Dermis blood vessel endothelial cell (primary cell): Measurements from ENCODE around the gene NEK10. TPM values are rescaled to one million over a fixed set of nuclear protein-coding genes. Genes with fewer than 3 reads are reported as not detected.
A peak's percentile ranks its signal among the peaks of the same experiment; 100 is the strongest.

ENCODE experiments used
- DNase-seq: peaks from one replicate; pipeline ENCODE4 v3.0.0; 2010
- total RNA-seq: library from RNA; depleted of rRNA; stranded (reverse); fragments of >200 nt; gene quantifications from 2 replicates; pipeline ENCODE4 v1.2.3, GENCODE V29; 2014

NEK10 gene
- total RNA-seq, 1 donor from 2014 or later = 2.6 TPM

DNA sequence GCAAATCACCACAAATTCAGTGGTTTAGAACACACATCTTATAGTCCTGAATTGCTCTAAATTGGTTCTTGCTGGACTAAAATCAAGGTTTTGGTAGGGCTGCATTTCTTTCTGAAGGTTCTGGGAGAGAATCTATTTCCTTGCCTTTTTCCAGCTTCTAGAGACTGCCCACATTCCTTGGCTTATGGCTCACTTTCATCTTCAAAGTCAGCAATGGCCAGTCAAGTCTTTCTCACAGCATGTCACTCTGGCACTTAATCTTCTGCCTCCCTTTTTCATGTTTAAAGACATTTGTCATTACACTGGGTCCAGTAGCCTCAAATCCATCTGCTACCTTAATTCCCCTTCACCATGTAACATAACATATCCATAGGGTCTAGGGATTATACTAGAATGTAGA is 149.0 kb downstream of the NEK10 start:
- DNase-seq = no peak

- peak; percentile 24 for DNase-seq
Observed at GRCh38 chr3:27219127-27219845, 149.9 kb downstream of the NEK10 start.

DNA sequence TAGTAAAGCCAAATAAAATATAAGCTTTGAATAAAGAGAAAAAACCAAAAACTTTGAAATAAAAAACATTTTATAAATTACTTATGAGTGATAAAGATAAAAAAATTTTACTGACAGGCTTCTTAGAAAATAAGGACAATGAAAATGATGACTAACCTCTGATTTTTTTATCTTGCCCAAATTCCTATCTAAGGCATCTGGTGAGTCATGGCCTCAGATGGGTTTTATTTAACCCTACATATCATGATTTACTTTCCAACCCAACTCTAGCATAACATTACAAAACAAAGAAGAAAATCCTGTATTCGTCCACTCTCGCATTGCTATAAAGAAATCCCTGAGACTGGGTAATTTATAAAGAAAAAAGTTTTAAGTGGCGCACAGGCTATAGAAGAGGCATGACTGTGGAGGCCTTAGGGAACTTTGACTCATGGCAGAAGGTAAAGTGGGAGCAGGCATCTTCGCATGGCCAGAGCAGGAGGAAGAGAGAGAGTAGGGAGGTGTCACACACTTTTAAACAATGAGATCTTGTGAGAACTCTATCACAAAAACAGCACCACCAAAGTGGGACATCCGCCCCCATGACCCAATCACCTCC is 152.1 kb downstream of the NEK10 start:
- DNase-seq = peak; percentile 45

DNA sequence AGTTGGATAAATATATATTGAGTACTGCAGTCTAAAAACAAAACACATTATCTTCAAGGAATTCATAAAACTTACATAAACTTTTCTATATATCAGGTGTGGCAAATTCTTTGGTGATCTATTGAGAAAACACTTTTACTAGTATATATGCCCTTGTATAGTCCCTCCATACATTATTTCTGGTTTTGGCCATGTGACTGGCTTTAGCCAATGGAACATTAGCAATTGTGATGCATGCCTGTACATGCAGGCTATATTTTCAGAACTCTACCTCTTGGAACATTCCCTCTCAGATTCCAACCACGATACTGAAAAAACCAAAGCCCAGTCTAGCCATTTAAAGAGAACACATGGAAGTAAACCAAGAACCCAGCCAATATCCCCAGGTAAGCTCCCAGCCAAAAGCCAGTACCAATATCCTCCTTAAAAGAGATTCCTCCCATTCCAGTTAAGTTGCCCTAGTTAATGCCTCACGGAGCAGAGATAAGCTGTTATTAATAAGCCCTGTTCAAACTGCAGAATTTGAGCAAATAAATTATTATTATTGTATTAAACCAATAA is 152.8 kb downstream of the NEK10 start:
- no peak for DNase-seq

DNA sequence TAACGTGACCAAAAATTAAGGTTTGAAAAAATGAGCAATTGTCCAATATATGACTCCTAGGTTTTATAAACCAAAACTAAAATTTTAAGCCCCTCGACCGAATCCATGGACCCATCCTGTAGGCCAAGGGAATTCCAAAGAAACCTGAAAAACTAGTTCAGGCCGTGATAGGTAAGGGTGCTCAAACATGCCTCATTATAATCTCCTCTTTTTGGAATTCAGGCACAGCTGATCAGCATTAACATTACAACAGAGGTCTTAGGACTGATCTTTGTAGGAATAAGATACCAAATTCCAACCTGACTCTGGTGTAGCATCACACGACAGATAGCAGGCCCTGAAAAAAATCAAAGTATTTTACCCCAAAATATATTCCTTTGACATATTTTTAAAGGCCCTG is 155.7 kb downstream of the NEK10 start:
- no peak for DNase-seq

GRCh38 chr3:27209617-27210264 is 159.4 kb downstream of the NEK10 start:
- no peak for DNase-seq

GRCh38 chr3:27208961-27209616 is 160.1 kb downstream of the NEK10 start:
- DNase-seq = no peak

GRCh38 chr3:27202959-27203358 is 166.2 kb downstream of the NEK10 start:
- no peak for DNase-seq

- no peak for DNase-seq
Observed at GRCh38 chr3:27201492-27201891, 167.7 kb downstream of the NEK10 start.

GRCh38 chr3:27200721-27201489 is 168.3 kb downstream of the NEK10 start:
- DNase-seq = no peak

- peak; percentile 41 for DNase-seq
Observed at GRCh38 chr3:27194861-27195483, 174.2 kb downstream of the NEK10 start.

- no peak for DNase-seq
Observed at GRCh38 chr3:27193056-27193455, 176.1 kb downstream of the NEK10 start.

- DNase-seq = no peak
Observed at GRCh38 chr3:27186013-27186412, 183.2 kb downstream of the NEK10 start.

DNA sequence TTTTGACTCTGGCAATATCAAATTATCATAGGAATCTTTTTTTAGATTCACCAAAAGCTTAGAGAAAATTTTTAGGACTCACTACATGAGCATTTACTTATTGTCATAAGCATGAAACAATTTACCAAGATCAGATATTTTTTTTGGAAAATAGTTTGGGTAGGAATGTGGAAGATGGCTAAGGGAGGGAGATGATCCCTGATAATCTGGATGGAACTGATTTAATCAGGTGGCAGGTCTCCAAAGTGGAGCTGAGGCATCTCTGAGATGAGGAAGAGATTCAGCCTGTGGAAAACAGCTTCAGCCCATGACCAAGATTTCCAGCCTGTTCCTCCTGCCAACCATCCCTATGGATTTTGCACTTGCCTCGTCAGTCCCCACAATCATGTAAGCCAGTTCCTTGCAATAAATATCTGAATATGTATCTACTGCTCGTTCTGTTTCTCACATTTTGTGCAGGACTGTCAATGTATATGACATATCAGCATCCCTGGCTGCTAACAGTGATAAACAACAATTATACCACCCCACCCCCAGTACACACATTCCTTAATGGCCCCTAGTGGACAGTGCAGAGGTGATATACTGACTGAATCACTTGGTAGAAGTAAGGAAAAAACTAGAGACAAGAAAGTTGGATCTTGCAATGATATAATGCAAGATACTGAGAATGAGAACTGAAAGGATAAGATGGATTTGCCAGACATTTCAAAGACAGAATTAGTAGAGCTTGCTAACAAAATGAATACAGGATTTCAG is 183.8 kb downstream of the NEK10 start:
- DNase-seq = no peak

DNA sequence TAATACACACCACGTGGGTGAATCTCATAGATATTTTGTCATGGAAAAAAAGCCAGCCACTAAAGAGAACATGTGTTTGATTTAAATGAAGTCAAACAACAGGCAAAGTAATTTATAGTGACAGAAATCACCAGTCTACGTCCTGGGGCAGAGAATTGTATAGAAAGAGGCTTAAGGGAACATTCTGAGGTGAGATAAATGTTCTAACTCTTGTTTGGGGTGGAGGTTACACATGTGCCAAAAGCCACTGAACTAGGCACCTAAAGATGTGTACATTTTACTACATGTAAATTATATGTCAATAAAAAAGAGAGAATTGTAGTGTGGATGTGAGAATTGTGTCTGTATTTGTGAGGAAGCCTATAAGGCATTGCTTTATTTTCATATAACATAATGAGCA is 184.9 kb downstream of the NEK10 start:
- no peak for DNase-seq

DNA sequence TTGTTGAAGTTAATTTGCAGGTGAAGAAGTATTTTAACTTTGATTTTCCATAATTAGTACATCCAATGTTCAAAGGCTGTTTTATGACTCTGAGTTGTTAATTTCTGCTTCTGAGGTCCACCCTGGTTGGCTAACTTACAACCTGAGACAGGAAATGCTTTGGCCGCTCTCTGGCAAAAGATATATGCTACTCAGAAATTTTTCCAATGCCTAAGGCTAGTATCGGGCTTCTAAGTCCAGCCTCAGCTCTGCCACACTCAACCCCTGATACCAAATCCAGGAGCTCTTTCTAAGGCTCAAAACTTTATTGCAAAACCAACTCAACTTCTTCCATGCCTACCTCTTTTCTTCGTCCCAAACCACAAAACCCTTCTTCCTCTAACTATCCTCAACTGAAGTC is 192.9 kb downstream of the NEK10 start:
- no peak for DNase-seq

DNA sequence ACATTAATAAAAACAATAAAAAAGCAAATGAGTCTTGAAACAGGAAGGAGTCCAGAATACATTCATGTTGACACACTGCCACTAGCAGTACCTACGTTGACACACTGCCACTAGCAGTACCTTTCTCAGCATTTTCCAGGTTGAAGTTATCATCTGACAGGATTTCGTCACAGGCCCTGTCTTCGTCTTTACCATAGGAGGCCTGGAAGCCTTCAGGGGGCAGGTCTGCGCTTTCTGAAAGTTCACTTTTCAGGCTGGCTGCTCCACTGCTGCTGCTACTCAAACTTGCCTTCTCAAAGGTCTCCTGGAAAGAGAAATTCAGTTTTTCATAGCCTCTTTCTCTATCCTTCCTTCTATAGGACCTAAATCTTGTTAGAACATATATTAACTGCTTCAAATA is 194.7 kb downstream of the NEK10 start:
- no peak for DNase-seq

- DNase-seq = no peak
Observed at GRCh38 chr3:27171113-27171512, 198.1 kb downstream of the NEK10 start.

DNA sequence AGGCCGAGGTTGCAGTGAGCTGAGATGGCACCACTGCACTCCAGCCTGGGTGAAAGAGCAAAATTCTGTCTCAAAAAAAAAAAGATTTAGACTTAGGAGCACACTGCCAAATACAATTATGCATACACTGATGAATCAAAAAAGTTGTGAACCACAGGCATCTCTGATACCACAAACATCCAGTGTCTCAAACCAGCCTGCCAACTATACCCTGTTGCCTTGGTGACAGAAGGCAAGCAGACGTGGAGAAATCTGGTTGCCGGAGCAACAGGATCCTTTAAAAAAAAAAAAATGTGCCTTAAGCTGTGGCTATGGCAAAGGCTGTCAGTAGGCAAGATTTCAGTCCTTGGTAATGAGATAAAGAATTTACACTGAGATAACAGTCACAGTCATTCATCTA is 202.3 kb downstream of the NEK10 start:
- DNase-seq = no peak

GRCh38 chr3:27165321-27165721 is 203.9 kb downstream of the NEK10 start:
- DNase-seq = no peak

- no peak for DNase-seq
Observed at GRCh38 chr3:27160779-27161287, 208.3 kb downstream of the NEK10 start.
